HEK293T (cell line): ENCODE data around the gene ZDHHC14.

Experiments used
- FOXA1 ChIP-seq: fragments of 450-650 bp; IDR thresholded peaks from 2 replicates; pipeline ENCODE4 v1.6.1; 2016; ENCODE audit warnings: mild to moderate bottlenecking
- FOXK2 ChIP-seq: fragments of 450-650 bp; IDR thresholded peaks from 2 replicates; pipeline ENCODE4 v1.6.1; 2016; ENCODE audit warnings: mild to moderate bottlenecking
- TARDBP ChIP-seq: fragments of 450-650 bp; IDR thresholded peaks from 2 replicates; pipeline ENCODE4 v1.6.1; 2016

DNA sequence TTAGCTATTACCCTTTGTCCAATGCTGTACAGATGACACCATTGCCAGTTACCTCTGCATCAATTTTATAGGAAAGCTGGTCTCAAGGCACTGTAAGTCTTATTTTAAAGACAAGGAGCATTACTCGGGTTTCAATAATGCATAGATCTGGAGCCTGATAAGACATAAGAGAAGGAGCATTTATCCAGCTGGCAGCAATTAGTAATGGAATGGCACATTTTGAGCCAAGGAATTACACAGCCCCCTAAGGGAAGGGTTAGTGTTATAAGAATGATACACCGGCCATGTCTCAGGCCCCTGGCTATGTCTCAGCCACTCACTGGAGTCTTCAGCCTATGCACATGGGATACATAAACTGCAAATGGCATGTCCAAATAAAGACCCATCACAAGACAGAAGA lies 34.6 kb upstream of the ZDHHC14 start:
- TF ChIP-seq TARDBP (no peak), FOXA1 (no peak), FOXK2 (no peak)
